Loucy (cell line): ENCODE results near the gene EIF4G3.

Experiments
- EZH2phosphoT487 ChIP-seq: fragments of 200-600 bp; IDR thresholded peaks from 2 replicates; pipeline ENCODE4 v1.6.1; 2018; ENCODE audit warnings: antibody characterized with exemption, mild to moderate bottlenecking, moderate library complexity, borderline replicate concordance
- TF ChIP-seq, protein P1 (sequence below): fragments of 200-600 bp; sonication (generic); conservative IDR thresholded peaks from 2 replicates; pipeline ENCODE4 v1.5.1; 2014; ENCODE audit warnings: mild to moderate bottlenecking, antibody characterized with exemption, low read length

DNA sequence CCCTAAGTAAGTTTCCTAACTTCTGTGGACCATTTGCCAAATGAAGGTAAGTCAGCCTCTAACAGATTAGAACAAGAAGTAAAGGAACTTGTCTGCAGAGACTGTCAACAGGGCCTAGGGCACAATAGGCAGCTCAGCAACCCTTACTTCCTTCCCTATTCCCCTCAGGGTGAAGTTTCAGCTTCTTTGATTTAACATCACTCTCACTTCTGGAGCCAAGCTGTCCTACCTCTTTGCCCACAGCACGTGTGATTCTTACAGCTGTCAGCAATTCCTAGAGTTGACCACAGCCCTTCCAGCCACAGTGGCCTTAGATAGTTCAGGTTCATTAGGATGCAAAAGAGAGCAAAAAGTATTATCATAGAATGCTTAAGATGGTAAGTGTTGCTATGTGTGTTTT lies 7.6 kb upstream of the EIF4G3 start:
- TF ChIP-seq, protein P1, sequence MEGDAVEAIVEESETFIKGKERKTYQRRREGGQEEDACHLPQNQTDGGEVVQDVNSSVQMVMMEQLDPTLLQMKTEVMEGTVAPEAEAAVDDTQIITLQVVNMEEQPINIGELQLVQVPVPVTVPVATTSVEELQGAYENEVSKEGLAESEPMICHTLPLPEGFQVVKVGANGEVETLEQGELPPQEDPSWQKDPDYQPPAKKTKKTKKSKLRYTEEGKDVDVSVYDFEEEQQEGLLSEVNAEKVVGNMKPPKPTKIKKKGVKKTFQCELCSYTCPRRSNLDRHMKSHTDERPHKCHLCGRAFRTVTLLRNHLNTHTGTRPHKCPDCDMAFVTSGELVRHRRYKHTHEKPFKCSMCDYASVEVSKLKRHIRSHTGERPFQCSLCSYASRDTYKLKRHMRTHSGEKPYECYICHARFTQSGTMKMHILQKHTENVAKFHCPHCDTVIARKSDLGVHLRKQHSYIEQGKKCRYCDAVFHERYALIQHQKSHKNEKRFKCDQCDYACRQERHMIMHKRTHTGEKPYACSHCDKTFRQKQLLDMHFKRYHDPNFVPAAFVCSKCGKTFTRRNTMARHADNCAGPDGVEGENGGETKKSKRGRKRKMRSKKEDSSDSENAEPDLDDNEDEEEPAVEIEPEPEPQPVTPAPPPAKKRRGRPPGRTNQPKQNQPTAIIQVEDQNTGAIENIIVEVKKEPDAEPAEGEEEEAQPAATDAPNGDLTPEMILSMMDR, result no peak
- no peak for TF ChIP-seq EZH2phosphoT487
